H9 (cell line): ENCODE results near the gene RAB26. TPM values are rescaled to one million over a fixed set of nuclear protein-coding genes. Genes with fewer than 3 reads are reported as not detected.

Source experiments
- DNase-seq: peaks from one replicate; pipeline ENCODE4 v3.0.0-alpha.2; 2017
- H2AFZ ChIP-seq: one replicate; pipeline ENCODE4 v1.6.1; 2013; ENCODE audit warnings: mild to moderate bottlenecking, low read length, control low read depth, moderate library complexity
- H2AK5ac ChIP-seq: 2 replicates; pipeline ENCODE4 v1.6.1; 2013; ENCODE audit warnings: low read length, control low read depth, mixed read lengths; ENCODE audit not compliant: insufficient read length
- H2BK120ac ChIP-seq: one replicate; pipeline ENCODE4 v1.6.1; 2013; ENCODE audit warnings: low read depth, mild to moderate bottlenecking, low read length, control low read depth, inconsistent platforms; ENCODE audit not compliant: poor library complexity, severe bottlenecking
- H2BK12ac ChIP-seq: 2 replicates; pipeline ENCODE4 v1.6.1; 2013; ENCODE audit warnings: low read length, control low read depth, mixed read lengths, low read depth; ENCODE audit not compliant: insufficient read length
- H2BK15ac ChIP-seq: 2 replicates; pipeline ENCODE4 v1.6.1; 2013; ENCODE audit warnings: low read depth, low read length, control low read depth
- H2BK20ac ChIP-seq: one replicate; pipeline ENCODE4 v1.6.1; 2013; ENCODE audit warnings: low read depth, mild to moderate bottlenecking, low read length, control low read depth, inconsistent platforms; ENCODE audit not compliant: poor library complexity, severe bottlenecking
- H2BK5ac ChIP-seq: 2 replicates; pipeline ENCODE4 v1.6.1; 2013; ENCODE audit warnings: low read length, control low read depth, mixed read lengths; ENCODE audit not compliant: insufficient read length
- H3K14ac ChIP-seq: 2 replicates; pipeline ENCODE4 v1.6.1; 2013; ENCODE audit warnings: low read length, control low read depth; ENCODE audit not compliant: insufficient read depth
- H3K18ac ChIP-seq: 2 replicates; pipeline ENCODE4 v1.6.1; 2013; ENCODE audit warnings: low read depth, mild to moderate bottlenecking, mixed read lengths, low read length, control low read depth; ENCODE audit not compliant: insufficient read length
- H3K23ac ChIP-seq: 2 replicates; pipeline ENCODE4 v1.6.1; 2013; ENCODE audit warnings: low read length, control low read depth, mixed read lengths, low read depth; ENCODE audit not compliant: insufficient read length
- H3K23me2 ChIP-seq: 2 replicates; pipeline ENCODE4 v1.6.1; 2013; ENCODE audit warnings: low read depth, mild to moderate bottlenecking, mixed read lengths, low read length, control low read depth; ENCODE audit not compliant: insufficient read length, poor library complexity, severe bottlenecking
- H3K27ac ChIP-seq: 2 replicates; pipeline ENCODE4 v1.5.1; 2013; ENCODE audit warnings: low read length, control low read depth, mixed read lengths, low read depth; ENCODE audit not compliant: insufficient read length
- H3K27me3 ChIP-seq: 2 replicates; pipeline ENCODE4 v1.6.1; 2013; ENCODE audit warnings: low read length, control low read depth, inconsistent platforms; ENCODE audit not compliant: insufficient read depth
- H3K4ac ChIP-seq: 2 replicates; pipeline ENCODE4 v1.6.1; 2013; ENCODE audit warnings: low read depth, mild to moderate bottlenecking, control low read depth, inconsistent platforms, low read length, moderate library complexity
- H3K4me1 ChIP-seq: 2 replicates; pipeline ENCODE4 v1.6.1; 2013; ENCODE audit warnings: low read length, control low read depth, inconsistent platforms; ENCODE audit not compliant: insufficient read depth
- H3K4me2 ChIP-seq: 2 replicates; pipeline ENCODE4 v1.6.1; 2013; ENCODE audit warnings: low read length, control low read depth, mixed read lengths; ENCODE audit not compliant: insufficient read length, insufficient read depth
- H3K56ac ChIP-seq: 2 replicates; pipeline ENCODE4 v1.6.1; 2013; ENCODE audit warnings: low read depth, mild to moderate bottlenecking, mixed read lengths, low read length, control low read depth; ENCODE audit not compliant: insufficient read length
- H3K79me1 ChIP-seq: 2 replicates; pipeline ENCODE4 v1.6.1; 2013; ENCODE audit warnings: low read depth, mild to moderate bottlenecking, moderate library complexity, low read length, control low read depth, inconsistent platforms; ENCODE audit not compliant: insufficient read depth, poor library complexity, severe bottlenecking
- H3K79me2 ChIP-seq: 2 replicates; pipeline ENCODE4 v1.6.1; 2013; ENCODE audit warnings: low read length, control low read depth, inconsistent platforms; ENCODE audit not compliant: insufficient read depth
- H3K9ac ChIP-seq: 2 replicates; pipeline ENCODE4 v1.6.1; 2013; ENCODE audit warnings: low read length, control low read depth, mixed read lengths; ENCODE audit not compliant: insufficient read length; ENCODE audit errors: extremely low read depth
- H3K9me3 ChIP-seq: one replicate; pipeline ENCODE4 v1.6.1; 2013; ENCODE audit warnings: low read depth, low read length, inconsistent platforms; ENCODE audit not compliant: control insufficient read depth
- H3T11ph ChIP-seq: one replicate; pipeline ENCODE4 v1.6.1; 2013; ENCODE audit warnings: mild to moderate bottlenecking, low read length, control low read depth, inconsistent platforms
- H4K20me1 ChIP-seq: one replicate; pipeline ENCODE4 v1.6.1; 2013; ENCODE audit not compliant: control insufficient read depth, insufficient read length, insufficient read depth
- H4K5ac ChIP-seq: 2 replicates; pipeline ENCODE4 v1.6.1; 2013; ENCODE audit warnings: low read depth, mild to moderate bottlenecking, mixed read lengths, low read length, control low read depth; ENCODE audit not compliant: insufficient read length
- H4K8ac ChIP-seq: replicated peaks from 2 replicates; pipeline ENCODE4 v1.6.1; 2013; ENCODE audit warnings: low read length, control low read depth, mixed read lengths, low read depth; ENCODE audit not compliant: insufficient read length
- H4K91ac ChIP-seq: 2 replicates; pipeline ENCODE4 v1.6.1; 2013; ENCODE audit warnings: low read depth, mild to moderate bottlenecking, moderate library complexity, mixed read lengths, low read length, control low read depth; ENCODE audit not compliant: insufficient read length
- H3K27ac Mint-ChIP-seq, 3 experiments: 2 replicates in 2 of 3; 3 replicates in 1 of 3; pipeline ENCODE4 v1.8.0; 2020 to 2021; ENCODE audit warnings: mixed read lengths in 3 of 3, mild to moderate bottlenecking in 1 of 3, moderate library complexity in 1 of 3
- H3K27me3 Mint-ChIP-seq: 2 replicates; pipeline ENCODE4 v1.8.0; 2021; ENCODE audit warnings: low read depth, mild to moderate bottlenecking, moderate library complexity, mixed read lengths
- H3K36me3 Mint-ChIP-seq, 3 experiments: 2 replicates in 2 of 3; 3 replicates in 1 of 3; pipeline ENCODE4 v1.8.0; 2020 to 2021; ENCODE audit warnings: low read depth in 3 of 3, mixed read lengths in 3 of 3; ENCODE audit not compliant: insufficient read depth in 1 of 3
- H3K4me1 Mint-ChIP-seq, 2 experiments: 2 replicates each; pipeline ENCODE4 v1.8.0; 2020; ENCODE audit warnings: mixed read lengths in 2 of 2
- H3K4me3 Mint-ChIP-seq, 2 experiments: 2 replicates in 1 of 2; 3 replicates in 1 of 2; pipeline ENCODE4 v1.8.0; 2020 to 2021; ENCODE audit warnings: mild to moderate bottlenecking in 2 of 2, mixed read lengths in 2 of 2, moderate library complexity in 1 of 2
- H3K9me3 Mint-ChIP-seq, 2 experiments: 2 replicates in 1 of 2; 3 replicates in 1 of 2; pipeline ENCODE4 v1.8.0; 2020; ENCODE audit warnings: mild to moderate bottlenecking in 2 of 2, mixed read lengths in 2 of 2, moderate library complexity in 1 of 2
- WGBS: extraction: QIAGEN DNeasy Blood & Tissue Kit; methylation state at CpG from one replicate; pipeline ENCODE4 v1.1.7; 2013; ENCODE audit warnings: missing lambda C conversion rate, low lambda C conversion rate, mixed read lengths; ENCODE audit not compliant: insufficient read length; ENCODE audit errors: extremely low coverage; 5-methylcytosine and 5-hydroxymethylcytosine counted together
- total RNA-seq: library from RNA; stranded (reverse); gene quantifications from 2 replicates; pipeline ENCODE4 v1.2.1, GENCODE V29; 2021
- TF ChIP-seq, protein P1 (sequence below): fragments of 200-600 bp; sonication (generic); conservative IDR thresholded peaks from 3 replicates; pipeline ENCODE4 v1.8.0; 2021; ENCODE audit warnings: antibody characterized with exemption, mild to moderate bottlenecking

RAB26 gene
- total RNA-seq, 1 experiment from 2014 or later = 2.4 TPM

DNA sequence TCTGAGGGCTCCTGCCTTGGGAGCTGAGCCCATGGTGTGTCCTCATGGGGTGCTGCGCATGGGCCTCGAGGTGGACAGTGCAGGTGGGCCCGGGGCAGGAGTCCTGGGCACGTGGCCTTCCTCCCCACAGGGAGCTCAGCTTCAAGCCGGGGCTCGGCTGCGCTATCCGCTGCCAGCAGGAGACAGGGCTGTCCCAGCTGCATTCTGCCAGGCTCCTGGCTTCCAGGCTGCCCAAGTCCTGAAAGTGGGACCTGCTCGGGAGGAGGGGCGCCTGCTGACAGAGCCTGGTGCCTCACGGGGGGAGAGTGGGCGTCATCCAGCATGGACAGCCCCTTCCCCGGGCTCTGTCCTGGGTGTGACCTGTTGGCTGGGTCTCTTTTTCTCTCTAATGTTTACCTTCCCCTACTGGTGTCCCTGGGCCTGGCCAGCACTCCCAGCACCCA is 14.3 kb downstream of the RAB26 start:
- peaks cover 3 to 14% of the 10 kb centered on the region in 2 experiments; a peak in 3 of 4 replicates for H3K4me1 Mint-ChIP-seq
- Histone ChIP-seq H4K20me1 (peaks cover 2% of the 10 kb centered on the region), H3K79me2 (peaks cover 31% of the 10 kb centered on the region; the same call in 1 of the 2 replicates), H3K56ac (no peak overlapping the region), H3K4ac (no peak overlapping the region), H3K18ac (no peak overlapping the region), H4K5ac (no peak overlapping the region), H2BK5ac (no peak overlapping the region), H3K9ac (no peak overlapping the region), H3K4me1 (no peaks in the 10 kb centered on the region), H2BK12ac (no peak overlapping the region), H4K8ac (no peak overlapping the region), H2AFZ (no peak overlapping the region), H2BK20ac (no peak overlapping the region), H3K23me2 (no peaks in the 10 kb centered on the region), H3K4me2 (no peak overlapping the region), H3K27ac (no peak overlapping the region), H3K23ac (no peak overlapping the region), H3K9me3 (no peaks in the 10 kb centered on the region), H3K79me1 (peaks cover 9% of the 10 kb centered on the region), H4K91ac (no peak overlapping the region), H2AK5ac (no peak overlapping the region), H2BK15ac (no peak overlapping the region), H3K27me3 (no peaks in the 10 kb centered on the region), H2BK120ac (no peak overlapping the region), H3K14ac (no peak overlapping the region), H3T11ph (no peak overlapping the region)
- H3K36me3 Mint-ChIP-seq = peaks cover 9 to 28% (median 24%) of the 10 kb centered on the region in 3 experiments
- no peak overlapping the region for H3K27ac Mint-ChIP-seq
- no peak overlapping the region for H3K4me3 Mint-ChIP-seq
- no CpG with 5 or more reads among the region's 13 CpGs for WGBS
- DNase-seq = no peak
- no peaks in the 10 kb centered on the region for H3K27me3 Mint-ChIP-seq
- TF ChIP-seq, protein P1, sequence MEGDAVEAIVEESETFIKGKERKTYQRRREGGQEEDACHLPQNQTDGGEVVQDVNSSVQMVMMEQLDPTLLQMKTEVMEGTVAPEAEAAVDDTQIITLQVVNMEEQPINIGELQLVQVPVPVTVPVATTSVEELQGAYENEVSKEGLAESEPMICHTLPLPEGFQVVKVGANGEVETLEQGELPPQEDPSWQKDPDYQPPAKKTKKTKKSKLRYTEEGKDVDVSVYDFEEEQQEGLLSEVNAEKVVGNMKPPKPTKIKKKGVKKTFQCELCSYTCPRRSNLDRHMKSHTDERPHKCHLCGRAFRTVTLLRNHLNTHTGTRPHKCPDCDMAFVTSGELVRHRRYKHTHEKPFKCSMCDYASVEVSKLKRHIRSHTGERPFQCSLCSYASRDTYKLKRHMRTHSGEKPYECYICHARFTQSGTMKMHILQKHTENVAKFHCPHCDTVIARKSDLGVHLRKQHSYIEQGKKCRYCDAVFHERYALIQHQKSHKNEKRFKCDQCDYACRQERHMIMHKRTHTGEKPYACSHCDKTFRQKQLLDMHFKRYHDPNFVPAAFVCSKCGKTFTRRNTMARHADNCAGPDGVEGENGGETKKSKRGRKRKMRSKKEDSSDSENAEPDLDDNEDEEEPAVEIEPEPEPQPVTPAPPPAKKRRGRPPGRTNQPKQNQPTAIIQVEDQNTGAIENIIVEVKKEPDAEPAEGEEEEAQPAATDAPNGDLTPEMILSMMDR = no peak
- H3K9me3 Mint-ChIP-seq = no peaks in the 10 kb centered on the region
